Activated naive CD4-positive, alpha-beta T cell treated with anti-CD3 and anti-CD28 coated beads, Interleukin-2, amount 50 U/mL, for 24 hours (primary cell): ENCODE measurements around the gene PDIA6.
"Not testable (repeated sequence)": the region's sequence is repeated elsewhere in the genome, so short reads cannot be mapped to it uniquely, and the experiment has no call there.

Source experiments
- H3K27ac Mint-ChIP-seq: one replicate; pipeline ENCODE4 v1.8.0; 2021; ENCODE audit warnings: mild to moderate bottlenecking, mixed read lengths
- H3K27me3 Mint-ChIP-seq: one replicate; pipeline ENCODE4 v1.8.0; 2021; ENCODE audit warnings: mixed read lengths
- H3K36me3 Mint-ChIP-seq: one replicate; pipeline ENCODE4 v1.8.0; 2021; ENCODE audit warnings: mixed read lengths
- H3K4me1 Mint-ChIP-seq: one replicate; pipeline ENCODE4 v1.8.0; 2021; ENCODE audit warnings: mixed read lengths
- H3K4me3 Mint-ChIP-seq: one replicate; pipeline ENCODE4 v1.8.0; 2021; ENCODE audit warnings: mild to moderate bottlenecking, mixed read lengths
- H3K9me3 Mint-ChIP-seq: one replicate; pipeline ENCODE4 v1.8.0; 2021; ENCODE audit warnings: mixed read lengths

PDIA6 gene

GRCh38 chr2:10781746-10782145 lies 30.8 kb downstream of the PDIA6 start:
- H3K27me3 Mint-ChIP-seq, result no peaks in the 10 kb centered on the region
- no peak overlapping the region for H3K4me3 Mint-ChIP-seq
- H3K36me3 Mint-ChIP-seq, result peaks cover 5% of the 10 kb centered on the region
- no peak overlapping the region for H3K27ac Mint-ChIP-seq
- no peaks in the 10 kb centered on the region for H3K4me1 Mint-ChIP-seq
- H3K9me3 Mint-ChIP-seq, result no peaks in the 10 kb centered on the region

GRCh38 chr2:10780821-10781220 lies 31.8 kb downstream of the PDIA6 start:
- not testable (repeated sequence) for H3K27me3 Mint-ChIP-seq, H3K4me1 Mint-ChIP-seq, H3K27ac Mint-ChIP-seq, H3K9me3 Mint-ChIP-seq, H3K4me3 Mint-ChIP-seq, H3K36me3 Mint-ChIP-seq

GRCh38 chr2:10780491-10780820 lies 32.1 kb downstream of the PDIA6 start:
- Mint-ChIP-seq H3K4me1 (no peaks in the 10 kb centered on the region), H3K9me3 (no peaks in the 10 kb centered on the region), H3K27ac (no peak overlapping the region), H3K4me3 (no peak overlapping the region), H3K36me3 (peaks cover 3% of the 10 kb centered on the region), H3K27me3 (no peaks in the 10 kb centered on the region)

- Mint-ChIP-seq H3K27ac (no peak overlapping the region), H3K4me3 (no peak overlapping the region), H3K4me1 (no peaks in the 10 kb centered on the region), H3K36me3 (peaks cover 3% of the 10 kb centered on the region), H3K27me3 (no peaks in the 10 kb centered on the region), H3K9me3 (no peaks in the 10 kb centered on the region)
Observed at GRCh38 chr2:10779776-10780490, 32.7 kb downstream of the PDIA6 start.

GRCh38 chr2:10778724-10779115 lies 33.9 kb downstream of the PDIA6 start:
- H3K27me3 Mint-ChIP-seq, result no peaks in the 10 kb centered on the region
- H3K27ac Mint-ChIP-seq, result no peak overlapping the region
- H3K36me3 Mint-ChIP-seq, result peaks cover 3% of the 10 kb centered on the region
- H3K9me3 Mint-ChIP-seq, result no peaks in the 10 kb centered on the region
- H3K4me1 Mint-ChIP-seq, result no peaks in the 10 kb centered on the region
- no peak overlapping the region for H3K4me3 Mint-ChIP-seq

GRCh38 chr2:10777842-10778723 lies 34.5 kb downstream of the PDIA6 start:
- Mint-ChIP-seq H3K4me1 (no peaks in the 10 kb centered on the region), H3K4me3 (no peak overlapping the region), H3K27me3 (no peaks in the 10 kb centered on the region), H3K36me3 (peaks cover 3% of the 10 kb centered on the region), H3K9me3 (no peaks in the 10 kb centered on the region), H3K27ac (no peak overlapping the region)

GRCh38 chr2:10777111-10777841 lies 35.3 kb downstream of the PDIA6 start:
- H3K9me3 Mint-ChIP-seq, result no peaks in the 10 kb centered on the region
- H3K36me3 Mint-ChIP-seq, result peaks cover 3% of the 10 kb centered on the region
- H3K27me3 Mint-ChIP-seq, result no peaks in the 10 kb centered on the region
- no peak overlapping the region for H3K4me3 Mint-ChIP-seq
- no peak overlapping the region for H3K27ac Mint-ChIP-seq
- no peaks in the 10 kb centered on the region for H3K4me1 Mint-ChIP-seq

- peaks cover 3% of the 10 kb centered on the region for H3K36me3 Mint-ChIP-seq
- H3K27me3 Mint-ChIP-seq, result no peaks in the 10 kb centered on the region
- no peaks in the 10 kb centered on the region for H3K4me1 Mint-ChIP-seq
- no peak overlapping the region for H3K27ac Mint-ChIP-seq
- H3K9me3 Mint-ChIP-seq, result no peaks in the 10 kb centered on the region
- no peak overlapping the region for H3K4me3 Mint-ChIP-seq
Observed at GRCh38 chr2:10776231-10776977, 36.2 kb downstream of the PDIA6 start.

GRCh38 chr2:10775831-10776230 lies 36.8 kb downstream of the PDIA6 start:
- Mint-ChIP-seq H3K4me1 (no peaks in the 10 kb centered on the region), H3K27me3 (no peaks in the 10 kb centered on the region), H3K4me3 (no peak overlapping the region), H3K36me3 (peaks cover 3% of the 10 kb centered on the region), H3K27ac (no peak overlapping the region), H3K9me3 (no peaks in the 10 kb centered on the region)

- no peak overlapping the region for H3K27ac Mint-ChIP-seq
- peaks cover 2% of the 10 kb centered on the region for H3K36me3 Mint-ChIP-seq
- H3K4me1 Mint-ChIP-seq, result no peaks in the 10 kb centered on the region
- no peak overlapping the region for H3K4me3 Mint-ChIP-seq
- no peaks in the 10 kb centered on the region for H3K9me3 Mint-ChIP-seq
- H3K27me3 Mint-ChIP-seq, result no peaks in the 10 kb centered on the region
Observed at GRCh38 chr2:10775021-10775780, 37.4 kb downstream of the PDIA6 start.

GRCh38 chr2:10774394-10774793 lies 38.2 kb downstream of the PDIA6 start:
- no peaks in the 10 kb centered on the region for H3K36me3 Mint-ChIP-seq
- no peaks in the 10 kb centered on the region for H3K27me3 Mint-ChIP-seq
- H3K4me1 Mint-ChIP-seq, result no peaks in the 10 kb centered on the region
- no peaks in the 10 kb centered on the region for H3K9me3 Mint-ChIP-seq
- no peak overlapping the region for H3K4me3 Mint-ChIP-seq
- H3K27ac Mint-ChIP-seq, result no peak overlapping the region

GRCh38 chr2:10773821-10774341 lies 38.7 kb downstream of the PDIA6 start:
- Mint-ChIP-seq H3K27me3 (no peaks in the 10 kb centered on the region), H3K9me3 (no peaks in the 10 kb centered on the region), H3K27ac (no peak overlapping the region), H3K36me3 (no peaks in the 10 kb centered on the region), H3K4me1 (no peaks in the 10 kb centered on the region), H3K4me3 (no peak overlapping the region)

GRCh38 chr2:10772868-10773215 lies 39.7 kb downstream of the PDIA6 start:
- Mint-ChIP-seq H3K9me3 (no peaks in the 10 kb centered on the region), H3K4me1 (no peaks in the 10 kb centered on the region), H3K27ac (no peak overlapping the region), H3K36me3 (no peaks in the 10 kb centered on the region), H3K27me3 (no peaks in the 10 kb centered on the region), H3K4me3 (no peak overlapping the region)

GRCh38 chr2:10772201-10772867 lies 40.3 kb downstream of the PDIA6 start:
- Mint-ChIP-seq H3K9me3 (no peaks in the 10 kb centered on the region), H3K36me3 (no peaks in the 10 kb centered on the region), H3K4me3 (no peak overlapping the region), H3K27me3 (no peaks in the 10 kb centered on the region), H3K27ac (no peak overlapping the region), H3K4me1 (no peaks in the 10 kb centered on the region)
